NCI-H2029 treated with DMSO at 0.1 percent for 48 hours (cell line): Measurements from ENCODE around the gene INTS1.
"Not testable (repeated sequence)": the region's sequence is repeated elsewhere in the genome, so short reads cannot be mapped to it uniquely, and the experiment has no call there.

ENCODE experiments used
- DNase-seq: peaks from one replicate; lab custom pipeline; 2025; lab: John Stamatoyannopoulos, UW

INTS1 gene

GRCh38 chr7:1531979-1532455 is 27.8 kb upstream of the INTS1 start:
- no peak for DNase-seq

- DNase-seq, result peak; percentile 6
Observed at GRCh38 chr7:1531263-1531978, 27.2 kb upstream of the INTS1 start.

DNA sequence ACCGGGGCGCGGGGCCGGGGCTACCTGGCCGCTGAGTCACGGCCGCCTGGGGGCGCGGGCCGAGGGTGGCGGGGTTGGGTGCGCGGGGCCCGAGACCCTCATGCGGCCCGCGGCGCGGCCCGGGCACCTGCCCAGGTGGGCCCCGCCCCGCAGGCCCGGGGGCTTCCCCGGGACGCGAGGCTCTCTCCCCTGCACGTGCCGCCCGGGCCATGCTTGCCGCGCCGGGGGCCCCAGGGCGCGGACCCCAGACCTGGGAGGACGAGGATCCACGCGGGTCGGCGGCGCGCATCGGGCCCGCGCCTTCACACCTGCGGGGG is 26.7 kb upstream of the INTS1 start:
- no peak for DNase-seq

DNA sequence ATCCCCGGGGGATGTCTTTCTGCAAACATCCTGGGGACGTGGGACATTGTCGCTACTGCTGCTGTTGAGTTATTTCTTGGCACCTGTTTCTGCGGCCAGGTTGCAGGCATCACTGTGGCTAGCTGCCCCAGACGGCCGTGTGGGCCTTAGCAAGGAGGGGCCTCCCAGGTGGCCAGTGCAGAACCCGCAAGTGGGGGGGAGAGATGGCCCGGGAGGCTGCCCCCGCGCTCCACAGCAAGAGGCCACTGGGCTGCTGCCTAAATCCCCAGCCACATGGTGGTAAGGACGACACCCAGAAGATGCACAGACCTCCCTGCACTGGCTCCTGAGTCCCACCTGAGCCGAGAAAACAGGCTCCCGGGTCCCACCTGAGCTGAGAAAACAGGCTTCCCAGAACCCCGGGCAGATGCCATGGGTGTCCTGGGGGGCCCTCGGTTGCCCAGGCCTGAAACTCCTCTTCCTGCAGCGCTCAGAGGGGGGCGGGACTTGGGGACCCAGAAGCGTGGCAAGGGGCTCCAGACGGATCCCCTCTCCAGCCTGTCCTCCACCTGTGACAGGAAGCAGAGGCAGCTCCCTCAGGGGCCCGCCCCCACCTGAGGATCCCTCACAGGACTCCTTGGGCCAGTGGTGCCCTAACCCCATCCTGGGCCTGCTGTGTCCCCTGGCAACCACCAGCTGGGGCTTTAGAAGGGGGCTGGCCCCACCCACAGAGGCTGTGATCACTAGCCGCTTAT is 25.4 kb upstream of the INTS1 start:
- DNase-seq, result no peak

- DNase-seq, result no peak
Observed at GRCh38 chr7:1526271-1526754, 22.1 kb upstream of the INTS1 start.

GRCh38 chr7:1525409-1525808 is 21.2 kb upstream of the INTS1 start:
- no peak for DNase-seq

- DNase-seq, result no peak
Observed at GRCh38 chr7:1523844-1524243, 19.7 kb upstream of the INTS1 start.

DNA sequence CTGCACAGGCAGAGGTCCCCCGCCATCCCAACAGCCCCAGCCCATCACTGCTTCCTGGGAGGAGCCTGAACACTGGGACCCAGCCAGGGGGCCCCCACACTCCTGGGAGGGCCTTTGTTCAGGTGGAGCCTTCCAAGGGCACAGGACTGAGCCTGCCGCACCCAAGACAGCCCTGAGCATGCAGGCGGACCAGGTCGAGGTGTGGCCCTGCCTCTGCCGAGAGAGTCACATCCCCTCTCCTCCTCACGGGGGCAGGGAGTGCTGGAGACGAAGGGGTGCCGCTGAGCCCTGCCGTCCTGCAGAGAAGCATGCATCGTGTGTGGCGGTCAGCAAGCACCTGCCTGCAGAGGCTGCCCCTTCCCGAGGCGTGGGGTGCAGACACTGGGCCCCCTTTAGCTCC is 19.0 kb upstream of the INTS1 start:
- no peak for DNase-seq

- DNase-seq, result no peak
Observed at GRCh38 chr7:1521456-1521855, 17.3 kb upstream of the INTS1 start.

GRCh38 chr7:1520539-1521234 is 16.5 kb upstream of the INTS1 start:
- DNase-seq, result no peak

DNA sequence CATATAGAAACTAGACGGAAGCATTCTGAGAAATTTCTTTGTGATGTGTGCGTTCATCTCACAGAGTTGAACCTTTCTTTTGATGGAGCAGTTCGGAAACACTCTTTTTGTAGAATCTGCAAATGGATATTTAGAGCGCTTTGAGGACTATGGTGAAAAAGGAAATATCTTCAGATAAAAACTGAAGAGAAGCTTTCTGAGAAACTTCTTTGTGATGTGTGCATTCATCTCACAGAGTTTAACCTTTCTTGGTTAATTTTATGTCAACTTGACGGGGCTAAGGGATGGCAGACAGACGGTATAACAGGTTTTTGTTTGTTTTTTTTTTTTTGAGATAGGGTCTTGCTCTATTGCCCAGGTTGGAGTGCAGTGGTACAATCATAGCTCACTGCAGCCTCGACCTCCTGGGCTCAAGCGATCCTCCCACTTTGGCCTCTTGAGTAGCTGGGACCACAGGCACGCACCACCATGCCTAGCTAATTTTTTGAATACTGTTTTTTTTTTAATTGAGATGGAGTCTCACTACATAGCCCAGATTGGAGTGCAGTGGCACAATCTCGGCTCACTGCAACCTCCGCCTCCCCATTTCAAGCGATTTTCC is 15.2 kb upstream of the INTS1 start:
- DNase-seq, result not testable (repeated sequence)

- no peak for DNase-seq
Observed at GRCh38 chr7:1516586-1517251, 12.5 kb upstream of the INTS1 start.

DNA sequence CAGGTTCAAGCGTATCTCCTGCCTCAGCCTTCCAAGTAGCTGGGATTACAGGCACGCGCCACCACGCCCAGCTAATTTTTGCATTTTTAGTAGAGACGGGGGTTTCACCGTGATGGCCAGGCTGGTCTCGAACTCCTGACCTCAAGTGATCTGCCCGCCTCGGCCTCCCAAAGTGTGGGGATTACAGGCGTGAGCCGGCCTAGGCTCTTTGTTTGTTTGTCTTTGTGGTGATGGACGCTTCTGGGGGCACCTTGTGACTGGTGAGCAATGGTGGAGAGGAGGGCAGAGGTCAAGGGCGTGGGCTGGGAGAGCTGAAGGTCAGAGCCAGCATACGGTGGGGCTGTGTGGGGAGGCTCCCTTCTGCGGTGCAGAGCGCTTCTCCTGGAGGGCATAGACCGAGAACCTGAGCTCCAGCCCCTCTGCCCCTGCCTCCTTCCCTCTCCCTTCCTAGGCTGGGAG is 11.3 kb upstream of the INTS1 start:
- not testable (repeated sequence) for DNase-seq

DNA sequence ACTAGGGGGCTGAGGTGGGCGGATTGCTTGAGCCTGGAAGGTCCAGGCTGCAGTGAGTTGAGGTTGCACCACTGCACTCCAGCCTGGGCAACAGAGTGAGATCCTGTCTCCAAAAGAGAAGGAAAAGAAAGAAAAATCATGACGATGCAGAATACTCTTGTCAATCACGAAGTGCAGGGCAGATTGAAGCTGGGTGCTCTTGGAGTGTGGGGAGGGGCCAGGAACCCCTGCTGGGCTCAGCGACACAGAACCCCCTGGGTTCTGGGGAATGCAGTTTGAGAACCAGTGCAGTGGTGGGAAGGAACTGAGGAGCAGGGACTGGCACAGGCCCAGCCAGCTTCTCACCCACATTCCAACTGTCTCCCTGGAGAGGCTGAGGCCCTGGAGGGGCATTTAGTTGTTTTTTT is 10.8 kb upstream of the INTS1 start:
- no peak for DNase-seq

GRCh38 chr7:1514407-1514806 is 10.2 kb upstream of the INTS1 start:
- DNase-seq, result no peak

DNA sequence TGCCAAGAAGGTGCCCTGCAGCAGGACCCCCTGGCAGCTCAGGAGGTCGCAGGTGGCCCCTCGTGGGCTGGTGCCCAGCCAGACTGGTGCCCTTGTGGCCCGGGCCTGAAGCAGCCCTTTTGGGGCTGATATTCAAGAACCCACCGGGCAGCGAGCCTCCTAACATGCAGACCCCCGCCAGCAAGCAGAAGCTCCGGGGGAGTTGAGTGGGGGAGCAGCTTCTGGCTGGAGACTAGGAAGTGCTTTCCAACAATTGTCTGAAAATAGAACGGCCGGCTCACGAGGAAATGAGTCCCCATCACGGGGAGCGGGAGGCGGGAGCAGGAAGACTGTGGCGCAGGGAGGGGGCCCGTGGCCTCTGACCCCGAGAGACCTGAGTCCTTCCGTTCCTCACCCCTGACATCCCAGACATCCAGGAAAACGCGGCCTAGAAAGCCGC is 9.5 kb upstream of the INTS1 start:
- no peak for DNase-seq

DNA sequence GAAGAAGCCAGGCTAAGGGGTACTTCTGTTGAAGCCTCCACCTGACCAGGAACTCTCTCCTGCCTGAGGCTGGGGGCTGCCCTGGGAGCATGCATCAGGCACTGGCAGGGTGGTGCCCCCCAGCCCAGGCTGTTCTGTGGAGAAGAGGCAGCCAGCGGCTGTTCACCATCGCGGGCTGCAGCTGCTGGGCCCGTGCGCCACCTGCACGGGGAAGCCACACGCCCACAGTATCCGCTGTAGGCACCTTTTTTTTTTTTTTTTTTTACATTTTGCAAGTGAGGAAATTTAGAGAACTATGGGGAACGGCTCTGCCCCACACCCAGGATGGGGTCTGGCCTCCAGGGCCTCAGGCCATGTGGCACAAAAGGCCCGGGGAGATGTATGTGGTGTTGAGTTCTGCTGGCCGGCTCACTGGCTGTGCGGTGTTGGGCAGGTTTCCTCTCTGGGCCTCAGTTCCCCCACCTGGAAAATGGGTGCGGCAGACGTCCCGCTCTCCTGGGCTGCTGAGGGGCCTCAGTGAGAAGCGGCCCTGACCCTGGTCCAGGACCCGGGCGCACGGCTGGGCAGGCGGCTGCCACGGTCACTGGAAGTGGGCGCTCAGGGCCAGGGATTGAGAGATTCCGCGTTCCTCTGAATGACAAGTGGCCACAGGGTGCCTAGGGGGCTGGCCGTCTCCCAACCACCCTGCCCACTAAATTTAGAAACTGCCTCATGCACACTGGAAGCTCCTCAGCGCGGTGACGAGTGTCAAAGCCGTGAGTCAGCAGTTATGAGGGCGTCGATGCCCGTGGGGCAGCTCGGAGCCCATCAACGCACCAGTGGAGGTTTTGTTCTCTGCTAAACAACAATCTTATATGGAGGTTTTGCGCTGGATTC is 8.8 kb upstream of the INTS1 start:
- DNase-seq, result no peak

GRCh38 chr7:1511444-1512422 is 7.5 kb upstream of the INTS1 start:
- DNase-seq, result no peak

DNA sequence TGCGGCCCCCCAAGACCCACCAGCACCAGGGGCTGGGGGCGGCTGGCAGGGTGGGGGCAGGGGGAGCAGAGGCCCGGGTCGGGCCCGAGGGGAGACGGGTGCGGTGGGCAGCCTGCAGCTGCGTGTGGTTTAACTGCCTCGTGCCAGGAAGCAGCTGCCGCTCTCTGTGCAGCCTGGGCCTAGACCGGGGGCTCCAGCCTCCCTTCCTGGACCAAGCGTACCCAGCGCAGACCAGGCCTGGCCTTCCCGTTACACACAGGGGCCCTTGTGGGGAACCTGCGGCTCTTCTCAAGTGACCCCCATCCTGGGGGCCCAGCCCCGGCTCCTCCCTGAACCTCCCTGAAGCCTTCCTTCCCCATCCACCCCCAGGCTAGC is 6.6 kb upstream of the INTS1 start:
- no peak for DNase-seq

- no peak for DNase-seq
Observed at GRCh38 chr7:1509226-1509625, 5.0 kb upstream of the INTS1 start.
